Activated gamma-delta T cell (primary cell): Measurements from ENCODE around the gene HHIPL1.
"Not testable (repeated sequence)": the region's sequence is repeated elsewhere in the genome, so short reads cannot be mapped to it uniquely, and the experiment has no call there.

Source experiments
- DNase-seq: peaks from one replicate; lab custom pipeline; 2025; lab: John Stamatoyannopoulos, UW

Gene HHIPL1

DNA sequence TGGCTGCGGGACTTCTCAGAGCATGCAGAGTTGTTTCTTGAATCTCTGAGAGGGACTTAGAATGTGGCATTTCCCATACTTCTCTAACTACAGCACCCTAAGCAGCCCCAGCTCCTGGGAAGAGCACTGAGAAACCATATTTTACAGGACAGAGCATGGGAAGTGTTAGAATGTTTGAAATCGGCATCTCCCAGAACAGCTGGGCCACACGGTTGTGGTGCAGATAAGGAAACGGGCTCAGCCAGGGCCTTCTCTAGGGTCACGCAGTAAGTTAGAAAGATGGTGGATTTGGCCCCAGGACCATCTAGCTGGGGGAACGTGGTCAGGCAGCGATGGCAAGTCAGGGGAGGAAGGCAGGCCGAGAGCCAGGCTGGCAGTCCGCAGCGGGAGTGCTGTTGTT is 10.5 kb upstream of the HHIPL1 start:
- DNase-seq, result no peak

- no peak for DNase-seq
Observed at GRCh38 chr14:99635116-99635515, 9.8 kb upstream of the HHIPL1 start.

- no peak for DNase-seq
Observed at GRCh38 chr14:99636487-99636886, 8.4 kb upstream of the HHIPL1 start.

GRCh38 chr14:99637624-99638023 is 7.3 kb upstream of the HHIPL1 start:
- no peak for DNase-seq

DNA sequence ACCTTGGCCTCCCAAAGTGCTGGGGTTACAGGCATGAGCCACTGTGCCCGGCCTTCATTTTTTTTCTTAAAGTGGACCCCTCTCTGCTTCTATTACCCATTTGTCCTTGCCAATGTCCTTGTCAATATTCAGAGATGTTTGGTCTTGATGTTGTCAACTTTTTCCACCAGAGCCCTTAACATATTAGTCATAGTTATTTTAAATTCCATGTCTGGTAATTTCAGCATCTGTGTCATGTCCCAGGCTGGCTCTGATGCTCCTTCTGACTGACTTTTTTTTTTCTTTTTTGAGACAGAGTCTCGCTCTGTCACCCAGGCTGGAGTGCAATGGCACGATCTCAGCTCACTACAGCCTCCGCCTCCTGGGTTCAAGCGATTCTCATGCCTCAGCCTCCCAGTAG is 2.2 kb upstream of the HHIPL1 start:
- not testable (repeated sequence) for DNase-seq

- DNase-seq, result no peak
Observed at GRCh38 chr14:99643343-99643742, 1.6 kb upstream of the HHIPL1 start.

DNA sequence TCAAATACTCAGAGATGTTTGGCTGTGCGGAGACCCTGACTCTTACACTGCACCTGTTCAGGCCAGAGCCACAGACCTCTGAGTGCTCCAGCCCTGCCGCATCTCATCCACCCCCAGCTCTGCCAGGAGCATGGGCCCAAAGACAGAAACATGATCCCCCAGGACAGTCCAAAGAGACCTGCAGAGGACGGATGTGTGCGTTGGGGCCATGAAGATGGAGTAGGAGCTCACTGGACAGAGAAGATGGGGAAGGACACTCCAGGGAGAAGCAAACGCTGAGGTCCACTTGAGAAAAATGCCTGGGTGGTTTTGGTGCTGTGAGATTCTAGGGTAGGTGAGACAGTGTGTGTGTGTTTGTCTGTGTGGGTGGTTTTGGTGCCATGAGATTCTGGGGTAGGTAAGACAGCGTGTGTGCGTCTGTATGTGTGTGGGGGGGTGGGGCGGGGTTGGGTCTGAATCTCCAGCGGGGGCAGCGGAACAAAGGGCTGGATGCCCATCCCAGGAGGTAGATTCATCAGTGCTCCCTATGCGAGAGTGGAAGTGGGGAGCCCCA is 818 bp upstream of the HHIPL1 start:
- no peak for DNase-seq

DNA sequence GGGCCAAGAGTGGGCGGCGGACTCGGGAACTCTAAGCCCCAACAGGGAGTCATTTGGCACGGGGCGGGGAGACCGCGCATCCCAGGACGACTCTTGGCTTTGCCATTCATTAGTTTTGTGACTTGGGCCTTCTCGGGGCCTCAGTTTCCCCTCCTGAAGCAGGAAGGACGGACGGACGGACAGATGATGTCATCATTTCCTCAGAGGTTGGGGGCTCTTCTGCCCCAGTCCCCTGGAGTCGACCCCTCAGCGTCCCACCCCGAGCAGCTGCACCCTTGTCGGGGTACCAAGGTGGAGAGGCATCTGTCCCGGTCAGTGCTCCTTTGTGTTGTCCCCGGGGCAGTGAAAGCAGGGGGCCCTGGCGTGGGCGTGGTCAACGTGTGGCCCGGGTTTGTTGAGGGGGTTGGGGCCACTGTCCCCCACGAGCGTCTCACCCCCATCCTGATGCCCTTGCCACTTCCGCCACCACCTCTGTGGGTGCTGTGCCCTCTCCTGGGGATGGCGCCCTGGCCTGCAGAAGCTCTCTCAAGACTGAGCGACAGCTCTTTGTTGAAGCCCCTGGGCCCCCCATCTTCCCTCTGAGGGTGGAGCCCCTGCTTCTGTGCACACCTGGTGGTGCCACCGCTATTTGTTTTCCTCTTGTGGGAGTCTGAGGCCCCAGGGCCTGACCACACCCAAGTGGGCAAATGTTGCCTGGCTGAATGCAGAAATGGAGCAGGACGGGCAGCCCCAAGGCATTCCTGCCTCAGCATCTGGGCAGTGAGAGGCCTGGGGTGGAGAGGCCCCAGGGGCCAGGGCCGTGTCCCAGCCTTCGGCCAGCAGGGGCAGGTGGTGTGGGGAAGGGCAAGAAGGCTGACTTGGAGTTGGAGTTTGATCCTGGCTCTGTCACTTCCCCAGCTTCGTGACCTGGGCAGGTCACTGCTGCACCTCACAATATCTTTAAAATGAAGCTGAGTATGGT is 896 bp downstream of the HHIPL1 start:
- DNase-seq, result no peak

DNA sequence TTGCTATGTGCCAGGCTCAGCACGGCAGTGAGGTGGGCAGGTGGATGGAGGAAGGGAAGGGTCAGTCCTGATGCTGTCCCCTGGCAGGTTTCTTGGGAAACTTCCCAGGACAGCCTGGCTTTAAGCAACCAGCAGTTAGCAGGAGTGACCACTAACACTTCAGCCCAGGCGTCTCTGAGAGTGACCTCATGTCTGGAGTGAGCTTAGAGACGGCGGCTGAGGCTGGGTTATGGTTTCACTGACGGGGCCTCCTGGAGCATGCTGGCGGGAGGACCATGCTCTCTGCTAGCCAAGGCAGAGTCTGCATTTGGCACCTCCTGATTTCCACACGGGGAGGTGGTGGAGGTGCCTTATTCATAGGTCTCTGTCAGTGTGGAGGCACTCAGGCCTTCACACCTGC is 2.5 kb downstream of the HHIPL1 start:
- no peak for DNase-seq

DNA sequence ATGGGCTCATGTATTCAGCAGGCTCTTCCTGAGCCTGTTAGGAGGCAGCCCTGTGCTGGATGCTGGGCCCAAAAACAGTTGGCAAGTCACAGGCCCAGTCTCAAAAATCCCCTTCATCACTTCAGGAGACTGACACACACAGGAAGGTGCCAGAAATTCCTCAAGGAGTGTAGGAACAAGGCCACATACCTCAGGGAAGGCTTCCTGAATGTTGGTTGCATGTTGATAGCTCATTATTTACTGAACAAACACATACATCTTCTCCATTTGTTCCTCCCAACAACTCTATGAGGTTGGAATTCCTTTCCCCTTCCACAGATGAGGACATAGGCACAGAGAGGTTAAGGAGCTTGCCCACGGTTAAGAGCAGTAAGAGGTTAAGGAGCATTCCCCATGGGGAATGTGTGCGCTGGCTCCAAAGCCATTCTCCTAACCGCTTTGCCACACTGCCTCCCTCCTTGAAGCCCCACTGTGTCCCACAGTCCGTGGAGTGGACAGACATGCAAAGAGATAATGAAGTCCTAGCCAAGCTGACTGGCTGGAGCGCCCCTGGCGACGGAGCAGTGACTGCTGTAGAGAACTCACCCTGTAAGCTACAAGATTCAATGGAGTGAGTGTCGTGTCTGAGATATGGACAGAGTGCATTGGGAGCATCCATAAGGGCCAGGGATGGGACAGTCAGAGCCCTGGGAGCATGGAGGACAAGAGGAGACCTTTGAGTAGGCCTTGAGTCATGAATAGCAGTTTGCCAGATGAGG is 3.3 kb downstream of the HHIPL1 start:
- no peak for DNase-seq

- no peak for DNase-seq
Observed at GRCh38 chr14:99649219-99649618, 4.3 kb downstream of the HHIPL1 start.

GRCh38 chr14:99649643-99650042 is 4.7 kb downstream of the HHIPL1 start:
- no peak for DNase-seq

- DNase-seq, result no peak
Observed at GRCh38 chr14:99650189-99650588, 5.3 kb downstream of the HHIPL1 start.

- DNase-seq, result no peak
Observed at GRCh38 chr14:99651953-99652746, 7.2 kb downstream of the HHIPL1 start.

GRCh38 chr14:99654235-99654985 is 9.5 kb downstream of the HHIPL1 start:
- no peak for DNase-seq

- DNase-seq, result no peak
Observed at GRCh38 chr14:99655521-99655920, 10.6 kb downstream of the HHIPL1 start.

- no peak for DNase-seq
Observed at GRCh38 chr14:99656171-99656570, 11.2 kb downstream of the HHIPL1 start.

DNA sequence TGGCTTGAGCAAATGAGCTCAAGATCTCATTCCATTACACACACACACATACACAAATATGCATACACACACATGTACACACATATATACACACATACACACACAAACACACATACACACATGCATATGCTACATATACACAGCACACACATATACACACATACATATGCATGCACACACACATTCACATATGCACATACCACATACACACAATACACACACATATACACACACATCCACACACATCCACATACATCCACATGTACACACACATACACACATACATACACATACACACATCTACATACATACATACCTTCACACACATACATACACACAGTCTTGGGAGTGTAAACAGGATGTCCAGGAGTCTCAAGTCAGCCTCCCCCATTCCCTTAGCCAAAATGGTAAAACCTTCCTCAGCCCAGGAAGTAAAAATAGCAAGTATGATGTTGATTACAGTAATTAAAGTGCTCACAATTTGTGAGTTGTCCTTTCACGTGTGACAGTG is 12.8 kb downstream of the HHIPL1 start:
- no peak for DNase-seq

DNA sequence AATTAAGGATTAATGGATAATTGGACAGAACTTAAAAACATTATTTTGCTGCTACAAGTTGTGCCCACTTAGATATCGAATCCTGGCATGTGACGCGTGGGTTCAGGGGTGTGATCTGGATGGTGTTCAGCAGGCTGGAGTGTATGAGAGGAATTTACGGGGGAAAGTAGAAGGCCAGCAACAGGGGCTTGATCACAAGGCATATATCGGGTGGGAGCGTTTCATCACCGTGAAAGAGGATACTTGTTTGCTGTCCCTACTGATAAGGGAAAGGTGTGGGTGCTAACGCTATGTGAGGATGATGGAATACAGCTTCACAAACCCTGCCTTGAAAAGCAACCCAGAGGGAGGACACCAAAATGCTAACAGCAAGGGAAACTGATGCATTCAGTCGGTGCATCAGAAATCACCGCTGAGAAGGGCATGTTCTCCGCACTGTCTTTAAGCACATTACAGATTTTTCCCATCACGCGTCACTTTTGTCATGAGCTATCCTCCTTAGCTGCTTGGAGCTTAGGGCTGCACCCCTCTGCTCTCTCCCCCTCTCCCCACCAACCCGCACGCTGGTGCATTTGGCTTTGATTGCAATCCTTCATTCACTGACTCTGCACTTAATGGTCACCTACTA is 13.4 kb downstream of the HHIPL1 start:
- DNase-seq, result no peak

DNA sequence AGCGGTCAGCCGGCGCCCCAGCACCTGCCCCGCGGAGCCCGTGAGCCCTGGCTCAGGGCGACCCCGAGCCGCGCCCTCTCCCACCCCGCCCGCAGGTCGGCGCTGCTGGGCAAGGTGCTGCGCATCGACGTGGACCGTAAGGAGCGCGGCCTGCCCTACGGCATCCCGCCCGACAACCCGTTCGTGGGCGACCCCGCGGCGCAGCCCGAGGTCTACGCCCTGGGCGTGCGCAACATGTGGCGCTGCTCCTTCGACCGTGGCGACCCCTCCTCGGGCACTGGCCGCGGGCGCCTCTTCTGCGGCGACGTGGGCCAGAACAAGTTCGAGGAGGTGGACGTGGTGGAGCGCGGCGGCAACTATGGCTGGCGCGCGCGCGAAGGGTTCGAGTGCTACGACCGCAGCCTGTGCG is 14.4 kb downstream of the HHIPL1 start:
- no peak for DNase-seq
